Cortex of kidney (tissue), 1 donor: ENCODE results near the gene WT1.

ENCODE experiments used
- DNase-seq: peaks from one replicate; lab custom pipeline; 2025; lab: John Stamatoyannopoulos, UW

The WT1 gene

DNA sequence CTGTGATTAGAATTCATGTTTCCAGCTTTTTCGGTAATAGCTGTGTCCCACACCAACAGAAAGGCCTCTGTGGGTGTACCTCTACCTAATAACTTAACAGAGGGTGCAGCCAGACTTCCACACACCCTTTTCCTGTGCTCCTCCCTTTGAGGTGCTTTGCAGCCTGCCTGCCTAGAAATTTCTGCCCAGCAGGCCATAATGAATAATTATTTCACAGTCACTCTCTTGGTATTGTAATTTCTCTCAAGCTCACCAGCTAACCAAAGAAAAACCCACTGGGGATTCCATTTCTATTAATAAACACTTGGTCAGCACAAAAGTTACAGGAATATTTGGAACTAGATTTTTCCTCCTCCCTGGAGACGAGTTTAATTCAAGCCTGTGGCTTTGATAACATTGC is 13.3 kb downstream of the WT1 start:
- DNase-seq, result no peak

DNA sequence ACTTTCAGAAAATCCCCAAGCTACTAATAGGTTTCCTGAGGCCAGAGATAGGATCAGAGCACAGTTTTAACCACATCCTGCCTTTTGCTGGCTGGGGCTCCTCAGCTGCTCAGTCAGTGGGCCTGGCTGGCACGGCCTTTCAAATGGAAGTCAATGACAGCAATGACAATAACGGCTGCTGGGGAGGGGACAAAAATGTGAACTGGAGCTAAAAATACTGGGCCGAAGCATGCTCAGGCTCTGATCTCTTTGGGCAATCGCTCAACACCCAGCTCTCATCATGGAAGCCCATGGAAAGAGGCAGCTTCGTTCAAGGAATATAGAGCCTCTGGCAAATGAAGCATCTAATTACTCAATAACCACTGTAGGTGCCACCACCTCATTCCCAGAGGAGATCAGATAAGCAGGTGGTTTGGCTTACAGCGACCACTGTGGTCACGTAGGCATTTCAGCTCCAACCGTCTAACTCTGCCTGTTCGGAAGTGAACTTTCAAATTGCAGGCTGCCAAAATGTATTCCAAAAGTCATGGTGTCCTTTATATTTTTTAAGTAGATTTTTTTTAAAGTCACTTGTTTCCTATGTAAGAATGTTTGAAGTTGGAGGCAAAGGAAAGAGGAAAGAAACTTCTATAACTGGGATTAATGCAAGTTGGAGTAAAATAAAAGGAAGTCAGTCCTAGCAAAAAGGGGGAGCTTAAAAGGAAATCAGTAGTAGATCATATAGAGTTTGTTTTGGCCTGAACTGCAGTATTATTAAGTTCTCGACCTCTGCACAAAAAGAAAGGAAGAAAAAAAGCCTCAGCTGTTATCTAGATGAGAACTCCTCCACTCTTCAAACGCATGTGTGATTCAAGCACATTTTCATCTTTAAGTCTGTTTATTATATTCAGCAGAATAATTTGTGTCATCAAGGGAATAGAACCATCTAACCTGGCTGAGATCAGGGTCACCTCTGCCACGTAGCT is 14.1 kb downstream of the WT1 start:
- no peak for DNase-seq

DNA sequence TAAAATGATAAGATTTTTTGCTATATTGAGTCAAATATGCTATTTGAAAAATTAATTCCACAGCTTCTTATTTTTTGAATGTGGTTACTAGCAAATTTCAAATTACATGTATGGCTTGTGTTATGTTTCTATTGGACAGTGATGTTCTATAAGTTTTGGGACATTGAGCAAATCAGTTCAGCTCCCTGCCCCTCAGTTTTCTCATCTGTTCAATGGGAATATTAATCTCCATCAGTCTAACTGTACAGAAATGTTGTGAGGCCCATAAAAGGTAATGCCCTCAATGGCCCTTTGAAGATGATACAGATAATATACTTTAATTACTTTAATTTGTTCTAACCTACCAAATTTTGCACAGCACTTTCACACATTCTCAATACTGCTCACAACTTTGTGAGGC is 15.2 kb downstream of the WT1 start:
- no peak for DNase-seq

DNA sequence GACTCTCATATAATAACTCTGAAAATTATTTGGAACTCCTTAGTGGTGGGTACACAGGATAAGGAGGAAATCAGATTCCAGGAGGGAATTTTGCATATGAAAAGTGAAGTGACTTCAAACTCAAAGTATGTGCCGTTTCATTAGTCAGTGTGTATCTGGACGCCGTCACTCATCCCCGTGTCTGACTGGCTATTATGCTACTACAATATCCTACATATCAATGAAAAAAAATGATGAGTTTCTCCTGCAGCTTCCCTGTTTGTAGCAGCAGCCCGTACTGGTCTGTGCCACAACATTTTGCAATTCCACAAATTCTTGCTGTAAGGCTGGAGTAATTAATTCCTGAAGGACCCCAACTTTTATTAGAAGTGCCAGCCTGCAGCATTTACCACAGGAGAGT is 16.5 kb downstream of the WT1 start:
- DNase-seq, result no peak

DNA sequence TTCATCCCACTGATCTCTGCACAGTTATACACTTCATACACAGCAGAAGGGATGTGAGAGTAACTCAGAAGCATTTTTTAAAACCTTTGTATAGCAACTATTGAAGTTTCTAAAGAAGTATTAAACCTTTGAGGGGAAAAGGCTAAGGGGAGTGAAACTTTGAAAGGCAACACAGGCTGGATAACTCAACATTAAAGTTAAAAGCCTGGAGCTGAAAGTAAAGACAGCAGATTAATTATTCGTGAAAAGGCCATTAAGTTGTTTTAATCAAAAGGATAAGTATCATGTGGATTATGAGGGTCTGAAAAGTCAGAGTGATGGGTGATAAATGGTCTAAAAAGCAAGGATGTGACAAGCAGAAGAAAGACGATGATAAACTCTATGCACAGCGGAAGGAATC is 17.5 kb downstream of the WT1 start:
- no peak for DNase-seq

DNA sequence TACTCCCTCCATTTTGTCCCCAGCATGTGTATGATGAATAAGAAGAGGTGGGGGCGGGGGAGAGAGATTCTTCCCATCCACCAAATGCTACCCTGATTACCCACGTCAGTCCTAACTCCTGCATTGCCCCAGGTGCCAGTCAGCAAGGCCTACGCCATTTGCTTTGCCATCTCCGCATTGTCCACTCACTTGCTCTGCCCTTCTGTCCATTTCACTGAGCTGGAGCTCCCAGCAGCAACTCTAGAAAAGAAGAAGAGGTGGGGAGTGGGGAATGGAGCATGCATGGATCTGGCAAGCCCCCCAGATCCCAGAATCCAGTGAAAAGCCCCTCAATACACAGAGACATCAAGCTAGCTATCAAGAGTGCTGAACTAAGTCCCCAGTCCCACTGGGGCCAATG is 19.0 kb downstream of the WT1 start:
- DNase-seq, result no peak

- no peak for DNase-seq
Observed at GRCh38 chr11:32414925-32415324, 20.4 kb downstream of the WT1 start.

GRCh38 chr11:32411942-32412615 is 23.3 kb downstream of the WT1 start:
- DNase-seq, result no peak

DNA sequence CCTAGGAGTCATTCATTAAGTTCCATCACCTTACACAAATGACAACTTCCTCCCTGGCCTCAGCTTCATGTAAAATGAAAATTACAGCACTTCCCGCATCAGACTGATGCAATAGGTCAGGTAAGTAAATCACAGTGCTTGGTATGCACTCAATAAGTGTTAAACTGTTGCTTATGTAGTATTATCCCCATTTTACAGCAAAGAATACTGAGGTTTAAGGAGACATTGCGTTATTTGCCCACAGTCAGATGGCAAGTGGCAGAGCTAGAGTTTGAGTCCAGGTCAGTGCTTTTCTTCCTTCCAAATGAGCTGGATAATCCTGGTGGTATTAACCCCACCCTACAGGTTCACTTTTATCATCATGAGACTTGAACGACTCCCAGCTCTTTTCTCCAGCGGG is 29.7 kb downstream of the WT1 start:
- DNase-seq, result no peak

DNA sequence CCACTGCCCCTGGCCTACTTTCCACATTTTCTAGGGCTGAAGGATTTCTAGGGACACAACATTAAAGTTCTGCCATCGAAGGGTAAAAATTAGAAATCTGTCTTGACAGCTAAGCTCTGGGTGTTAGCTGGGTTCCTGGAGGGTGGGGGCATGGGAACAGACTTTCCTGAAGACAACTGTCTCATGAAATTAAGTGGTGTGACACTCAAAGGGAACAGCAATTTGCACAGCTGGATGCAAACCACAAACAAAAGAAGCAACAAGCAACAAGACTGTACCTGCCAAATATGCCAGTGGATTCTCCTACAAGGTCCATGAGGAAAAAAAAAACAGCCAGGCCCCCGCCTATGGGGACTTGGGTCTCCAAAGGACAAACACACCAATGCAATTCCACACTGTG is 32.5 kb downstream of the WT1 start:
- no peak for DNase-seq

DNA sequence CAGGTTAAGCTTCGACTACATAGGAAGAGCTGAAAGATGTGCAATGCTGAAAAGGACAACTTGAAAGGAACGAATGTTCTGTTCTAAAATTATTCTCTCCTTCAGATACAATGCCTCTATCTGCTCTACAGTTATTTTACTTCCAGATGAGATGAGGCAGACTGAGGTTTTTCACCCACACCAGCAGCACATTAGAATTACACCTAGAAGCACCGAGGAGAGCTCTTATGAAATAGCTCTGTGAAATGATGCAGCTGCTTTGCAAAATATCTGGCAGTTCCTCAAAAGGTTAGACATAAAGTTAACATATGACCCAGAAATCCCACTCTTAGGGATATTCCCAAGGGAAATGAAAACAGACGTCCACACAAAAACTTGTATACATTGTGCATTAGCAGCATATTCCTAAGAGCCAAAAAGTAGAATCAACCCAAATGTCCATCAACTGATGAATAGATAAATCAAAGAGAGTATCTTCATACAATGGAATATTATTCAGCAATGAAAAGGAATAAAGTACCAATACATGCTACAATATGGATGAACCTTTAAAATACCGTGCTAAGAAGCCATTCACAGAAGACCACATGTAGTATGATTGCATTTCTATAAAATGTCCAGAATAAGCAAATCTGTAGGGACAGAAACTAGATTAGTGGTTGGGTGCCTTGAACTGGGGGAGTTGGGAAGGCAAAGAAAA is 34.5 kb downstream of the WT1 start:
- no peak for DNase-seq

DNA sequence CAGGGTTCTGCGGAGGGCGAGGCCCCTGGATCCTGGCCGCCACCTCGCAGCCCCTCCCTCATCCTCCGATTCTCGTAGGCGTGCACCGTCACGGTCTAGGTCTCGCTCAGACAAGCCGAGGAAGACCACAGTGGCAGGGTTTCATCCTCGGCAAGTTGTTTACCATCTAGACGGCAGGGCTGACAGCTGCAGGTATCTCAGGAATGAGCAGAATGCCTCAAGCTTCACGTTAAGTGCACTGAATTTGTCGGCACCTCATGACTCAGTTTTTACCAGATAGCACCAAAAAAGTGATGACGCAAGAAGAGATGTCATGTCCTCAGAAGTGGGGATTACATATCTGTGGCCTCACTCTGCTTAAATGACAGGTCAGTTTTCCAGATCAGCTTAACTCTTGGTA is 35.1 kb downstream of the WT1 start:
- DNase-seq, result no peak

DNA sequence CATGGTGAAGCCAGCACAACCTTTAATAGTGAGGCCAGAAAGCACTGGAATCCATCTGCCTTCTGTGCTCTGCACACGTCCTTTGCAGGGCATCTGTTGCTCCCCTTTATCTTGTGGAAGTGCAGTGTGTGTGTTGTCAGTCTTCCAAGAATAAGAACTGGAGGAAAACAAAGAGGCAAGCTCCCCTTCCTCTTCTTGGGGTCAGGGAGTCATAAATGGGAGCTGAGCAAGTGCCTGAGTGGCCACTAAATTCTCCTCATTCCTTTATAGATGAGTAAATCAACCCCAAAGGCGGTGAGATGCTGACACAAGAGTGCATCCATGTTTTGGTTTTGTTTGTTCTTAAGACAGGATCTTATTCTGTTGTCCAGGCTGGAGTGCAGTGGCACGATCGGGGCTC is 38.3 kb downstream of the WT1 start:
- DNase-seq, result no peak

DNA sequence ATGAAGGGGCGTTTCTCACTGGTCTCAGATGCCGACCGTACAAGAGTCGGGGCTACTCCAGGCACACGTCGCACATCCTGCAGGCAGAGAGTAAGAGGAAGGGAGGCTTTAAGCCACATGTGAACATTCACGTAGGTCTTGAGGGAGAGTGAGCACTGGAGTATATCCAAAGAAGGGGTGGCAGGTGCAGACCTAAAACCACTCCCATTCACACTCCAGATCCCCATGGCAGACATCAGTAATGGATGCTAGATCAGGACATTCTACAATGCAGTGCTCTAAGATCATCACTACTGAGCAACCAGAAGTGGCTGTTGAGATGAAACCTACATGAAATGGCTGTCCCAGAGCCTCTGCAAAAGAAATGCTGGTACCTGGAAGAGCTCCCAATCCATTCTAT is 39.0 kb downstream of the WT1 start:
- no peak for DNase-seq

GRCh38 chr11:32395127-32395526 is 40.2 kb downstream of the WT1 start:
- no peak for DNase-seq

DNA sequence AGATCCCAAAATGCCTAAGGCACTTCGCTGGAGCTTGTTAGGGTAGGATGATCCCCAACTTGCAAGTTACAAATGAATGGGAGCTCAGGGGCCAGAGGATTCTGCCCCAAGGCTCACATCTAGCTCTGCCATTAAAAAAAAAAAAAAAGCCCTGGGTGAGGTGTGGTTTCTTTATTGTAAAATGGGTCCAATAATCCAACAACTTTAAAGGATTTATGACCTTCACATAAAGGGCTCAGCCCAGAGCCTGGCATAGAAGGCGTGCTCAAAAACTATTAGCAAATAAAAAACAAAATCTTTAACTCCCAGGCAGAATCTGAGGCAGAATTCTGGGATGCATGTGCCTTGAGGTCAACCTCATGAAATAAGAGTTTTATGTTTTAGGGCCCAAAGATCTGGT is 42.5 kb downstream of the WT1 start:
- DNase-seq, result no peak

DNA sequence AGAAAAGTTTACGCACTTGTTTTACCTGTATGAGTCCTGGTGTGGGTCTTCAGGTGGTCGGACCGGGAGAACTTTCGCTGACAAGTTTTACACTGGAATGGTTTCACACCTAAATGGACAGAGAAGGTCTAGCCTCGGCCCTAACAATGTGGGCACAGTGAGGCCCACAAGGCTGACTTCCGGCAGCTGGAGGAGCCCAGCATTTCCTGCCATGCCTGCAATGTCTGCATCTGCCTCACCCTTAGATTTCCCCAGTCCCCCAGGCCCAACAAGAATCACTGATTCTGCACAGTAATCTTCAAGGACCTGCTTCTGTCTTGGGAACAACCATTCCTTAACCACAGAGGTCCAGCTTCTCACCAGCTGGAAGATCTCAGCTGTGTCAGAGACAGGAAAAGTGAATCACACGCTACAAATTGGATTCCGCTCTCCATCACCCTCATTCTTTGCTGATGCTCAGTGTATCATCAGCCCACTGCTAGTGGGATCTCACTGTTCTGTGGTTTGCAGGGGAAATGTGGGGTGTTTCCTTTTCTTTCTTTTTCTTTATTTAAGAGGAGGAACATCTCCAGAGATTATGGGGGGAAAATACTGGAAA is 43.3 kb downstream of the WT1 start:
- DNase-seq, result no peak

- no peak for DNase-seq
Observed at GRCh38 chr11:32391479-32391878, 43.9 kb downstream of the WT1 start.

DNA sequence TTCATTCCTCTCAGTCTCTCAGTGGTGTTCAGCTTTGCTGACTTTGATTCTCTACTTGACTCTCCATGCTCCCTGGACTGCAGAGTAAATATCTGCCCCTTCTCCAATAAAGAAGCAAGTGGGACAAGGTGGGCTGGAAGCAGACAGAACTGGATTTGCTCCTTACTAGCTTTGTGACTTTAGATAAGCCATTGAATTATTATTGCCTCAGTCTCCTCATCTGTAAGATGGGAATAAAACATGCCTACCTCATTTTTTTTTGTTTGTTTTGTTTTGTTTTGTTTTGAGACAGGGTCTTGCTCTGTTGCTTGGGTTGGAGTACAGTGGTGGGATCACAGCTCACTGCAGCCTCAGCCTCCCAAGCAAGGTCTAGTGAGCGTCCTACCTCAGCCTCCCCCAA is 44.6 kb downstream of the WT1 start:
- no peak for DNase-seq

DNA sequence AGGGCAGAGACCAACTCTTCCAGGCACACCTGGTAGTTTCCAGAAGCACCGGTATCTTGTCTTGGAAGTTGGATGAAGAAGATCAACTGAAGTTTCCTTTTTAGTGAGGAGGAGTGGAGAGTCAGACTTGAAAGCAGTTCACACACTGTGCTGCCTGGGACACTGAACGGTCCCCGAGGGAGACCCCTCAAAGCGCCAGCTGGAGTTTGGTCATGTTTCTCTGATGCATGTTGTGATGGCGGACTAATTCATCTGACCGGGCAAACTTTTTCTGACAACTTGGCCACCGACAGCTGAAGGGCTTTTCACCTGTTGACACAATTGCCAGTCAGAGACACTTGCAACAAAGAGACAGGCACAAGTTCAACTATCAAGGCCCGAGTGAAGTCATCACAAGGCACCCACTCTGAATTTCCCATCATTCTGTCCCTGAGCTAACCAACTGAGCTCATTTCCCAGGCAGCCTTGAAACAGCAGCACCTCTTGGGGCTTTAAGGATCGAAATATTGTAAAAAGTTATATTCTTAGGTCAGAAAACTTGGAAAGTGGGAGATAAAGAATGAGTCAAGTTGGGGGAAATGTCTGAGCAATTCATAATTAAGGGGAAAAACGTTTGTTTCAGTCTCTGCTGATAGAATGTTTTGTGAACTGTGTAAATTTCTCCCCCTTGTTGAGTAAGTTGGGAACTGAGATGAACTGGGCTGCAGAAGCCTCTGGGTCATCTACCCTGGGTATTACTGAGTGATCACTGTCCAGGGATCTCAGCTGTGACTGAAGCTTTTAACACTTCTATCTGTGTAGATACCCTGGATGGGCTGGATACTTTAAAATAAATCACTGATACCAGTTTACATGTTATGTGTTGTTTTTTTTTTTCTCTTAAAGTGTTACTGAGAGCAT is 46.2 kb downstream of the WT1 start:
- DNase-seq, result no peak

- no peak for DNase-seq
Observed at GRCh38 chr11:32388365-32388764, 47.0 kb downstream of the WT1 start.
